GM21526 (cell line): ENCODE data around the gene AHCYL2.
"Not testable (repeated sequence)": the region's sequence is repeated elsewhere in the genome, so short reads cannot be mapped to it uniquely, and the experiment has no call there.

ENCODE experiments used
- ATAC-seq: cut with Tn5 transposase; IDR thresholded peaks from one replicate; pipeline ENCODE4 v1.9.1; 2021; ENCODE audit warnings: moderate library complexity; ENCODE audit not compliant: unreplicated experiment, low FRiP score

Gene AHCYL2

GRCh38 chr7:129208667-129209066 is 16.2 kb upstream of the AHCYL2 start:
- no peak for ATAC-seq

GRCh38 chr7:129209067-129209926 is 15.5 kb upstream of the AHCYL2 start:
- ATAC-seq = no peak

- no peak for ATAC-seq
Measured at GRCh38 chr7:129210256-129210988, 14.4 kb upstream of the AHCYL2 start.

- ATAC-seq = no peak
Measured at GRCh38 chr7:129210989-129211312, 13.9 kb upstream of the AHCYL2 start.

- ATAC-seq = no peak
Measured at GRCh38 chr7:129212126-129212525, 12.7 kb upstream of the AHCYL2 start.

GRCh38 chr7:129212596-129212995 is 12.2 kb upstream of the AHCYL2 start:
- no peak for ATAC-seq

GRCh38 chr7:129213828-129214227 is 11.0 kb upstream of the AHCYL2 start:
- no peak for ATAC-seq

GRCh38 chr7:129215691-129216090 is 9.1 kb upstream of the AHCYL2 start:
- not testable (repeated sequence) for ATAC-seq

- not testable (repeated sequence) for ATAC-seq
Measured at GRCh38 chr7:129216101-129216715, 8.6 kb upstream of the AHCYL2 start.

- not testable (repeated sequence) for ATAC-seq
Measured at GRCh38 chr7:129216821-129217416, 7.9 kb upstream of the AHCYL2 start.

GRCh38 chr7:129218514-129219062 is 6.2 kb upstream of the AHCYL2 start:
- ATAC-seq = no peak

GRCh38 chr7:129219166-129219565 is 5.7 kb upstream of the AHCYL2 start:
- not testable (repeated sequence) for ATAC-seq

- no peak for ATAC-seq
Measured at GRCh38 chr7:129222064-129222463, 2.8 kb upstream of the AHCYL2 start.

GRCh38 chr7:129225206-129225930 is 538 bp downstream of the AHCYL2 start:
- ATAC-seq = peak; percentile 35

- ATAC-seq = no peak
Measured at GRCh38 chr7:129225931-129226572, 1.2 kb downstream of the AHCYL2 start.

- ATAC-seq = no peak
Measured at GRCh38 chr7:129227646-129228578, 3.1 kb downstream of the AHCYL2 start.

- ATAC-seq = no peak
Measured at GRCh38 chr7:129228633-129229032, 3.8 kb downstream of the AHCYL2 start.

- ATAC-seq = no peak
Measured at GRCh38 chr7:129231666-129232065, 6.8 kb downstream of the AHCYL2 start.

GRCh38 chr7:129238546-129238945 is 13.7 kb downstream of the AHCYL2 start:
- ATAC-seq = no peak
